HG03432 (cell line): ENCODE data around the gene AHR.

ENCODE experiments used
- ATAC-seq: cut with Tn5 transposase; IDR thresholded peaks from one replicate; pipeline ENCODE4 v1.9.1; 2021; ENCODE audit warnings: mild to moderate bottlenecking, moderate library complexity; ENCODE audit not compliant: unreplicated experiment

The AHR gene

DNA sequence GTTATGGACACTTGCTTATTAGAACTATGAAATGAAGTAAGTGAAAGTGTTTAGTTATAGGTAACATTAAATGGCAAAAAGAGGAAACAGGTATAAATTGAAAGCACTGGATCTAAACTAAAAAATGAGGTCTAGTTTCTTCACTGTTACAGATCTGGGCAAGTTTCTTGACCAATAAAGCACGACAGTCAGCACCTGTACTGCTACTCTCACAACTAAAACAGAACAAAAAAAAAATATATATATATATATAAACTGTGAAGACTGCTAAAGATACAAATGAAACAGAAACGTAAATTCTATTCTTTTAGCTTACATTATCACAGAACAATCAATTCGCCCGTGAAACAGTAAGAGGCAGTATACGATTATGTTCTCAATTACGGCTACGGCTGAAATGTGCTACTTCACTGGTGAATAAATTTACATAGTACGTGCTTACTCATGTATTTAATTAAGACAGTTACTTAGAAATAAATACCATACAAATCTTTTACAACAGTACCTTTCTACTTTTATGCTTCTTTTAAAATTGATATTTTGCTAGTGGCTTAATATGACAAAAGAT, 4.2 kb downstream of the AHR start:
- ATAC-seq: peak; percentile 32

DNA sequence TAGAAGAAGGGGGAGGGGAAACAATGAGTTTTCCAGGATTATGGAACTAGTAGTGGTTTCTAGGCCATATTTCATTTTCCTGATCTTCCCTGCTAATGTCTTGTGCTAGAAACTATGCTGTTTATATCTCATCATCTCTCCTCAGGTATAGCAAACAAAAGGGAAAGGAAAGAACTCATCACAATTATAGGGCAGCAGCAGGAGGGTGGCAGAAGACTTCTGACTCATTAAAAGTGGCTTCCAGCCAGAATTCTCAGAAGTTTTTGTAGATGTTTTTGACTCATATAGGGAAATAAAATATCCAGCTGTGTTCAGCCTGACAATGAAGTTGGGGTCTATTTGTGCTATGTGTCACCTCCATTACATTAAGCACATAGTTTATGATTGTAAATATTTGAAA, 6.5 kb downstream of the AHR start:
- ATAC-seq: no peak

DNA sequence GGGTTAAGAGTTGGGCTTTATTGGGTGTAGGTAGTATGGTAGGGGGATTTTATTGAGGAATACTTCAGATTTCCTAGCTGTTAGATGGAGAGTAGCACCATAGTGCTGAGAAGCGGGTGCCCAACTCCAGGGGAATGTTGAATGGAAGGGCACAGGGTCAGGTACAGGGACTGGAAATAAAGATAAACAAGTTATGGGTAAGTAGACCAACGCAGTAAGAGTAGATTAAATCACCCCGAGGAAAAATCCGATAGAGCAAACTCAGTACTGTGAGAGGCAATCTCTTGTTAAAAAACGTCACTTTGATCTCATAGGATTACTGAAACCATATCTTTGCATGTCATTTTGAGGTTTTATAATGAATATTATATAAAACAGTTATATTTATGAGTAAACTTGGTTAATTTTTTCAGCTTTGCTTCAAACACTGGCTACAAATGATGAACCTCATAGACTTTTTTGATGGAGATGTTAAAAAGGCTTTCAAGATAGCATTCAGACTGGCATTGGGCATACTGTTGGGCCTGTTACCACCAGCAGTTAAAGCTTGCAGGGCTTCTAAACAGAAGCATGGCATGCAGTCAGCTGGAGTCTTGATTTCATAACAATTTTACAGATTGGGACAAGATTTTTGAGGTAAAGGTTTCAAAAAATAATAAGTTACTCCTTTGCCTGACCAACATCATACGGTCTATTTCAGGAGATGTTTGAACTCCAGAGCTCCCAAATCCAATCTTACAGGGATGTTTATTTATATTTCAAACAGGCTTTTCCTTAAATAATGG, 7.1 kb downstream of the AHR start:
- no peak for ATAC-seq

DNA sequence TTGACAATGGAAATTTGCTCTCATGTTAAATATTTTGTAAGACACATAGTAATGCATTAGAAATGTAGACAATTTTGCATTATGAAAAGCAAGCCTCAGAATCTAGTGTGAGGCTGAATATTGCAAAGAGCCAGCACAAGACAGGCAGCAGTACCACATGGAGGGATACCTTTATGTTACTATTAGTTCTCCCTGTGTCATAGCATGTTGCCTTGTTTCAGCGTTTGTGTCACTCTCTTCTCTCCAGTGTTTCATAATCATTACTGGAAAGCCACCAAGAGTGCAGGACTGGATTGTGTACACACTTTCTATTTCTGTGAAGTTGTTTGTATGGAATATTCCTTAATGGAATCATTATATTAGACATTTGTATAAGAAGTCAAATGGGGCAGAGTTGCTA, 8.5 kb downstream of the AHR start:
- ATAC-seq: no peak

DNA sequence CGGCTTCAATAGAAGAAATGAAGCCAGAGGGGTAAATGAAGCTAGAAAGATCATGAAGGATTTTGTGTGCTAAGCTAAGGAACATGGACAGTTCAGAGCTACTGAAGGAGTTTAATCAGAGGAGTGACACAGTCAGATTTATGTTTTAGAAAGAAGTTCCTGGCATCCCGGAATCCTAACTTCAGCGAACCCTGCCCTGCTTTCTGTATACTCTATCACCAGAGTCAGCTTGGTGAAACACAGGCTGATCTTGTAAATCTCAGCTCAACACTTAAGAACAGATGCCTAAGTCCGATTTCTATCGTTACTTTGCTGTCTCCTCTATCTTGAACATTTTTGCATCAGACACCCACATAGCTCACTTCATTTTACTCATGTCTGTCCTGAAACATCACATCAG, 9.1 kb downstream of the AHR start:
- no peak for ATAC-seq

DNA sequence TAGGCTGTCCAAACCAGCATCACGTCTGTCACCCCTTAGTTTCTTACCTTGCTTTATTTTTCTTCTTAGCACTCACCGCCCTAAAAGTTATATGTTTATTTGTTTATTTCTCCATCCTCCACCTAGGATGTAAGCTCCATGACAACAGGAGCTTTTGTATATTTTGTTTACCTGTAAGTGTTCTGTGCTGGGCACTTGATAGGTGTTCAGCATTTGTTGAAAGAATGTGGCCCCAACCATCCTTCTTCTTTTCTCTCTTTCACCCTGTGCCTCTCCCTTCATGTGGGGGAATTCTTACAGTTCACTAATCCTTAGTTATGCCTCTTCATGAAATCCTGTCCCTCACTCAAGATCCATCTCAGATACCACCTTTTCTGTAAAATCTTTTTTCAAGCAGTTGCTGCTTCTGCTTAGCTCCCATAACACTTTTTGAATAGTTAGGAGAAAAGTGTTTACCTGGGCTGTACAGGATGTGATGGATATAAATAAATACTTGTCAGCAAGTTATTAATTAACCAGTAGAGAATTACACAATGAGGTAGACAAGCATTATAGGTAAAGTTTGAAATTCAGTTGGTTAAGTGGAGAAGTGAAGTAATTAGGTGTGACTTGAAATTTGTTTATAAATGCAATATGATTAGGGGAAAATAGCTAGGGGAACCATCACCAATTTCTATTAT, 9.7 kb downstream of the AHR start:
- peak; percentile 28 for ATAC-seq

DNA sequence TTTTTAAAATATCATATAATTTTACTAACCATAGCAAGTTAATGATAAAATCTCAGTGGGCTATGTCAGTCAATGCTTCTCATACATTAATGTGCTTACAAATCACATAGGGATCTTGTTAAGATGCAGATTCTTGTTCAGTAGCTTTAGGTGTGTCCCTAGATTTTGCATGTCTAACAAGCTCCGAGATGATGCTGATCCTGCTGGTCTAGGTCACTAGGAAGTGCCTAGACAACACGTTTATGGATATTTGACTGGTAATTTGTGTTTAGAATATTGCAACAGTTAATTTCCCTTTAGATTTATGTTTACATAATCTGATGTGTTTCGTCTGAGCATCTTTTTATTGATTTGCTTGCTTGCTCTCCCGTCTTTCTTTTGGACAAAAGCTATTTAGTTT, 12.7 kb downstream of the AHR start:
- no peak for ATAC-seq

DNA sequence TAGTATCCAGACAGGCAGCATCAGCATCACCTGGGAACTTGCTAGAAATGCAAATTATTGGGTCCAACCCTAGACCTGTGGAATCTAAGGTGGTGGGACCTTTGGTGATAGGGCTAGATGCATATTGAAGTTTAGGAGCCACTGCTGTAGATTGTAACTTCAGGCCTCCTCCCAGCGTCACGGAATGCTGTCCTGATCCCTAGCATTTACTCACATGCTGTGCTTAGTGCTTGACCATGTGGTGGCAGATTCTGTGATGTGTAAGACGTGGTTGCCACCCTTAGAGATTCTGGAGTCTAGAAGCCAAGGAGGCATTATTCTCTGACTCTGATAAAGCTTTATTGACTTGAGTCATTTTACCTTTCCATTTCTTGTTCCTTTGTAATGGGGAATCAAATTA, 13.5 kb downstream of the AHR start:
- ATAC-seq: no peak

DNA sequence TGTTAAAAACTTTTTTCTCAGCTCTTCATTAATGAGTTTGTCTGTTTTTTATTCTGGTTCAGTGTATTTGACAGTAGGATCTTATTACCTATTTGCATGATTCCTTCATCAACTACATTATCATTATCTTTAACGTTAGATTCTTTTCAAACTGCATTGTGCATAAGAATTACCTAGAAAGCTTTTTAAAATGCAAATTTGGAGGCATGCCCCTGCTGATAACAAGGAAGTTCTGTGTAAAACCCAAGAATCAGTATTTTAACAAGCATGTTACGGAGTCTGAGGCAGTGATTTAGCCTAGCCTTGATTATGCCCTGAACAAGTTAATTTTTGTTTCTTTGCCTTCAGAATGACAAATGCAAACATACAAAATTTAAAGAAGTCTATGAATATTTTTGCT, 14.2 kb downstream of the AHR start:
- ATAC-seq: no peak

DNA sequence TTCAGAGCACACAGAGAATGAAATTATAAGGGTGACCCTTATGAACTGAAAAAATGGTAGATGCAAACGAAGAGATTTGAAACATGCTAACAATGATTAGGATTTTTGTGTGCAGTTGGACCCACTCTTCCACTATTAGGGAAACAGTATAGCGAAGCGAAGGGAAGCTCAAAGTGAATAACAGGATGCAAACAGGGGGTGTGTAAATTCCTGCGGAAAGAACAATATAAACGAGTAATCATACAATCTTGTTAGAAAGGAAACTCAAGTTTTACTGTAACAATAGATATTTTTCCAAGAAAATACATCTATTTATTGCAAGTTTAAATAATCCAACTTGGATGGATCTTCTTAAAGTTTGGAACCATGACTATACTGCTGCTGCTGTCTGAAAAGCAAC, 14.7 kb downstream of the AHR start:
- ATAC-seq: no peak

DNA sequence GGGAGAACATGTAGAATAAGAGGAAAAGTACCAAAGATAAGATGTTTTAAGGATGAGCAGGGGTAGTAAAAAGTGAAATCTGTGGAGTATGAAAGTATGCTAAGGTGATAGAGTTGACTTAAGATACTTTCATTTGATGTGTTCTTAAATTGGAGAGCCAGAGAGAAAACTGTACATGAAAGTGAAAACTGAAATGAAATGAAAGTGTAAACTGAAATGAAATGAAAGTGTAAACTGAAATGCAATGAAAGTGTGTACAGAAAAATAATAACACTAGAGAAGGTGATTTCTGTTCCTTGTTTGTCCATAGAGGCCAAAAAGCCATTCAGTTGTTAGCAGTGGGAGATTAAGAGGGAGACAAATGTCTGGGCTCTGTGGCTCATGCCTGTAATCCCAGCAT, 17.5 kb downstream of the AHR start:
- ATAC-seq: peak; percentile 72

DNA sequence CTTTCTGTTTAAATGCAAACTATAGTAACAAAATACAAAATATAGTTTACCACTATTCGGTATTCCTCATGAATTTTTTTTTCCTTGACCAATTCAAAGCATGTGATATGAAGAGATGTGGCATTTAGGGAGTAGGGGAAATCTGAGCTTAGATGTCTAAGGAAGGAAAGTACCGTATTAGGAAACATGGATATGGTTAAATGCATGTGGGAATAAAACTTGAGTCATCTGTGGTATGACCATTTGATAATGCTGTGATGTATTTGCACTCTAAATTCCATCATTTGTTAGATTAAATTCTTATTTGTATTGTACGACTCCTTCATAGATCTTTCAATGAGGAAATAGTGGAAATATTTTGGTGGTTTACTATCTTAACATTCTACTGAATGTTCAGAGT, 19.7 kb downstream of the AHR start:
- ATAC-seq: no peak

DNA sequence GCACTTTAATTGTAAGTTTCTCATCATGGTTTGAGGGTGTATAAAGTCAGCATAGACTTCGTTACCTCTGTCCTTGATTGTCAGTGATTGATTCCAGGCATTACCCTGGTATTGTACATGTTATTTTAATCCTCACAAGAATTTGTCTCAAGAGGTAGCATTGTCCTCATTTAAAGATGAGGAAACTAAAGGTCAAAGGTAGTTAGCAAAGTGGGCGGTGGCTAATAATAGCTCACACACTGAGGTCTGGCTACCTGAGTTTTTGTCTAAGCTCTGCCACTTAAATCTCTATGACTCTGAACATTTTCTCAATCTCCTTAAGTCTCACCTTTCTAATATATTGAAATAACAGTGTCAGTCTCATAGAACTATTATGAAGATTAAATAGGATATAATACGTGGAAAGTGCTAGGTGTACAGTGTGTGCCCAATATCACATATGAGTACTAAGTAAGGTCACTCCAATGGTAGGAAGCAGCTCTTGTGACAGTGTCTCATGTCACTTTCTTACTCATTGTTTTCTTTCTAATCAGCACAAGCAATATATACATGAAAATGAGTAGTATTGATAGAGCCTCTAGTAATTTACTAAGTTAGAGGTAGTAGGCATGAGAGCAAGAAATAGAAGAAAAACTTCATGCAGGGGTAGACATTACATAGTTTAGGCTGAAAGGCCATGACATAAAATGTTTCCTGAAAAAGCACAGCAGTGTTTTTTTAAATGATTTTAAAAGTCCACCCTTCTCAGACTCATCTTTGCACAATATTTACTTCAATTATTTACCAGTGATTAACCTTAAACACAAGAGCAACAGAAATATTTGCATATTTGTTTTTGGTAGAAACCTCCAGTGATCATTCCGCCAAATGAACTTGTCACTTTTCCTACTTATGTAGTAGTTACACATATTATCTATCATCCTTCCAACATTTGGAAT, 21.0 kb downstream of the AHR start:
- ATAC-seq: no peak

DNA sequence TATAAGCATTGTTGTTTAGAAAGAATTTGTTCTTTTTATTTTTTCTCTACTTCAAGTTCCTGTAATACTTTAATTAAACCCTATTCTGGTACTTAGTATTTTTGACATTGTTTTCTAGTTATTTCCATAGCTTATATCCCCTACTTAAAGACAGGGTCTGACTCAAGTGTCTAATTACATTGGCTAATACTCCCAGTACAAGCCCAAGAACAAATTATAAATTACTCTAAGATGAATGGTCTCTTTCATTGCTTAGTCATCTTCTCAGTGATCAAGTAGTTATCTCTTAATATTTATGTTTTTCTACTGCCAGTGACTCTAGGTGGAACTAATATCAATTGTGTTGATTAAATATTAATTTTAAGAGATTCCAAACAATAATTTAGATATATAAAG, 21.6 kb downstream of the AHR start:
- ATAC-seq: no peak

DNA sequence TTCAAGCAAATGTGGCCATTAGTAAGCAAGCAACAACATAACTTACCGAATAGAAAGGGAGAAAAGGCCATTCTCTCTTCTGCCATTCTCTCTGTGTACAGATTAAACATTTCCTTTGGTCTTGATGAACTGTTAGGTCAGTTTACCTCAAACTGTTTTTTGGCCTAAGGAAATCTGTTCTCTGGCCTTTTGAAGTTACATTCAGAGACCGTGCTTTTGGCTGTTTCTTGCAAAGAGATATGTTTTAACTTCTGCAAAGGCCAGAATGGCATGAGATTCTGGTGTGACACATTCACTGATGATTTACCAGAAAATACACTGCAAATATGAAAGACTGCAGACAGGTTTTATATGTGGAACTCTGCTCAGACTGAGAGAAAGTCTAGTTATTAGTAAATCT, 22.2 kb downstream of the AHR start:
- ATAC-seq: no peak

DNA sequence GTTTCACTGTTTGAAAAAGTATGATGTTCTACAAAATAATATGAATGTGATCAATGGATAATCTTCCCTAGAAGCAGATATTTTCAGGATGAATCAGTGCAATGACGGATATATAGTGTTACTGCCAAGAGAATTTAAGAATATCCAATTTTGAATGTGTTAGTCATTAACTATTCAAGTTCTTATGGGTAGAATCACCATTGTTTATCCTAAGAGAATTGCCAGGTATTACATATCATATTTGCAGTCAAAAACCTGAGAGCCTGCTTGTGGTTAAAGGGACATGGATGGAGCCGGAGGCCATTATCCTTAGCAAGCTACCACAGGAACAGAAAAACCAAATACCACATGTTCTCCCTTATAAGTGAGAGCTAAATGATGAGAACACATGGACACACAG, 26.9 kb downstream of the AHR start:
- no peak for ATAC-seq

DNA sequence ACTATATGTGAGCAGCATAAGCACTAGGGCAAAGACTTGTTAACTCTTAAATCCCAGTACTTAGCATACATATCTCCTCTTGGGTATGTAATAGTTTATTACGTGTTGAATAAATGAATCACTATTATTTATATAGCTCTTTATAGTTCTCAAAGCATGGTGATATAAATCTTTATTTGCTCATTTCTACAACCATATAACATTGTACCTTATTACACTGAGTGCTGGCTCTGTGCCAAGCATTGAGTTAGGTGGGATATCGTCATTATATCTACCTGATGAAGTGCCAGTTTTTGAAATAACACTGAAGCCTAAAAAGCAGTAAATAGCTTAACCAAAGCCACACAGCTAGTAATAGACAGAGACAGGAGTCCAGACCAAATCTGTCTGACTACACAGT, 27.9 kb downstream of the AHR start:
- no peak for ATAC-seq

DNA sequence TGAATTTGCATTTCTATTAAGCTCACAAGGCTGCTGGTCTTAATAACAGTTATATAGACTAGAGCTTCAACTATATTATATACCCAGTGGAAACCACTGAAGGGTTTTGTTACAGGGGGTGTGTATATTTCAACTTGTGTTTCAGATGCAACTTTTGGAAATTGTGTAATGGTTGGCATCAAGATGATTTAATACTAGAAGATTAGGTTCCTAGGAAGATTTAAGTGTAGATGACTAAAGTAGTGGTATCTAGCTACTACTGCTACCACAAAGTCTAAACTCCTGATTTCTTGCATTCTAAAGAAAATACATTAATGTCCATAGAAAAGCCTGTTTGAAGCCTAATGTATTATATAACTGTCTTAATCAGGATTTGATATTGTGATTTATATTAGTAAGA, 30.2 kb downstream of the AHR start:
- no peak for ATAC-seq

DNA sequence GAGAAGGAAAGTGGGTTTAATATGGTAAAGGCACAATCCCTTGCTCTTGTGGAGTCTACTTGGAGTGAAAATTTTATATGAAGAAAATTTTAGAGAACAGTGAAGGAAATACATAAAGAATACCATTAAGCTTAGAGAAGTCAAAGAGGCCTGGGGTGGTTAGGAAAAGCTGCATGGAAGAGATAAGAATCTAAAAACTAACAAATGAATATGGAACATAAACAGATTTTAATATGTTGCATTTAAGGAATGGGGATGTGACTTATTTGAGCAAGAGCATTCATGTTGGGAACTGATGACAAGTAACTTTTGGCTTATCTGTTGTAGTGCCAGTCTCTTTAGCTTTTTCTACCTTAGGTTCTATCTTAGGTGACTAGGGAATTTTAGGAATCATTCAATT, 31.0 kb downstream of the AHR start:
- ATAC-seq: no peak

DNA sequence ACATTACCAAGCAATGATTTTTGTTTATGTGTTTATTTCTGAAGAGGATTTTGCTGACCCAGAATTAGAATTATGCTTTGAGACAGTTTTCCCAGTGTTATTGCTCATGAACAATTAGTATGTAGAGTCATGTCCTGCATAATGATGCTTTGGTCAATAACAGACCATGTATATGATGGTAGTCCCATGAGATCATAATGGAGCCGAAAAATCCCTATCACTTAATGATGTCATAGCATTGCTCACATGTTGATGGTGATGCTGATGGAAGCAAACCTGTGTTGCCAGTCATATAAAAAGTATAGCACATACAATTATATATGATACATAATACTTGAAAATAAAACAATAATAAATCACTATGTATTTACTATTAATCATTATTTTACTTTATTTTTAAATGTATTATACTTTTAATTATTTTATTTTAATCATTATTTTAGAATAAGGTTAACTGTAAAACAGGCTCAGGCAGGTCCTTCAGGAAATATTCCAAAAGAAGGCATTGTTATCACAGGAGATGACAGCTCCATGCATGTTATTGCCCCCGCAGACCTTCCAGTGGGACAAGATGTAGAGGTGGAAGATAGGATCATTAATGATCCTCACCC, 33.5 kb downstream of the AHR start:
- no peak for ATAC-seq

DNA sequence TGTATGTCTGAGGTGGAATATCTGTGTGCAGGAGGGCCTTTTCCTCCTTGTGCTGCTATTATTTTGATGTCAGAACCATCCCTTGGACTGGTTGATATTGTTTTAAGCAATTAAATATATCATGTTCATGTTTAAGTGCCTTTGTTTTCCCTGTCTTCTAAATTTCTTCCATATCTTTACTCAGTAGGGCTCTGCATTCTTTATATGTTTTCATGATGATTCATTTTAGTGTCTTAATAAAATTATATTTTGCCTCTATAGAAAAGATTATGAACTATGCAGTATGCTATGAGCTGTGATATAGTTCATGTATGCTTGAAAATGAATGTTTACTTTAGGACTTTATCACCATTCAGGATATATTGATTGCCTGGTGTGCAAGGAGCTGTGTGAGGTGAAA, 34.8 kb downstream of the AHR start:
- no peak for ATAC-seq
